ENCODE measurements around the gene PTCD2.
"Not testable (repeated sequence)": the region's sequence is repeated elsewhere in the genome, so short reads cannot be mapped to it uniquely, and the experiment has no call there.

The PTCD2 gene

DNA sequence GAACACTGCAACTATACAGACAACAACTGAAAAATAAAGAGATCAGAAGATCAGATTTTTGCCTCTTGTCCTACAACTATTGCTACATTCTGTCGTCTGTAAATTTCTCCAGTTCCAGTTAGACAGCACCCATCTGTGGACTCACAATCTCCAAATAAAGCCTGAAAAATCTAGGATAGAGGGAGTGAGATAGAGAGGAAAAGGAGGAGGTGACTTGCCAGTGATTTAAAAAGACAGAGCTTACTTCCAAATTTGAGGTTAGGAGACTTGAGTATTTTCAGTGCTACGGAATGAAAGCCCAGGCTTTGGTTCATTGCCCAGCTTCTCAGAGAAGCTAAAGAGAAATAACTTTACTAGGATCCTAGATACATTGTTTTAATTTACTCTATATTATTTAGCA lies 63.6 kb downstream of the PTCD2 start:
- DNase-seq = no peak

DNA sequence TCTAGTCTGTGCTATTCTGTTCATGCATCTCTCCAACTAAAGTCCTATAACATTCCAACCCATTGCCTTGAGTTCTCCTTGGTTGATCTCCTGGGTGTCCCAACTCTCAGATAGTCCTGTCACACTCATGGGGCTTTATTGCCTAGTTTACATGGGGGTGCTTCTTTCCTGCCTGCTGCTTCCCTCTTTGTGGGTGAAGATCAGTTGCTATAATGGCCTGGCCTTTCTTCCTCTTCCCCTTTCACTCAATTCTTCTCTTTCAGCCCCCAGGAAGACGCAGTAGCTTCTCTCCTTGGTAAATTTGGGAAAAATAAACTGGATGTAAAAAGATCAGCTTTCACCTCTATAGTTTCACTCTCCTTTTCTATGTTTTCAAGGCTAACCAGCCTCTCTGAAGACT lies 66.5 kb downstream of the PTCD2 start:
- no peak for DNase-seq

DNA sequence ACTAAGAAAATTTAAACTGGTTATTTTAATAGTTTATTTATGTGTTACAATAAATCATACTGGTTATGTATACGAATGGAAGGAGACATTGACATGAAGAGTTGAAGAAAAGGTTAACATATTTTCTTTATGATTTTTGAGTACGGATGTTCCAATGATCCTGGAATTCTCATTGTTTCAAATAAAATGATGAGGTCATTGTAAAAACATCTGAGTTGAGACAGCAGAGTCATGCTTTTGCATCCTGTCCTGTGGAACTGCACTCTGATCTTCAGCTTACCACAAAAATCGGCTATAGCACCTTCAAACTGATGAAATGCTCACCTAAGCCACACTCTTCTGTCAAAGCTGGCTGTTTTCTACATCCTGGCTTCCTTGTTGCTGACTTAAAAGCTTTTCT lies 67.8 kb downstream of the PTCD2 start:
- no peak for DNase-seq

DNA sequence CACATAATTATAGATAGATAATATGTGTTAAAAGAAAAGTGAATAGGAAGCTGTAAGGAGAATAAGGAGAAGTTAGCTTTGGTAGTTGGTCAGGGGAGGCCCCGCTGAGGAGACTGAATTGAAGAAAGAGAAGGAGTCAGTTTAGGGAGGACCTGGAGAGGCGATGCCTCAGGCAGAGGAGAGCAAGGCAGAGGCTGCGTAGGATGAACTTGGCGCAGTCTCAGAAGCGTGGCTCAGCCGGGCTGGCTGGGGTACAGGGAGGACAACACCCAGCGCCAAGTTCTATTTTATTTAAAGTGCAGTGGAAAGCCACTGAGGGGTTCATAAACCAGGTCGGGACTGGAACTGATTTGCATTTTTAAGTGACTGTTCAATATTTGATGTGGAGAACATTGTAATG lies 68.5 kb downstream of the PTCD2 start:
- no peak for DNase-seq

DNA sequence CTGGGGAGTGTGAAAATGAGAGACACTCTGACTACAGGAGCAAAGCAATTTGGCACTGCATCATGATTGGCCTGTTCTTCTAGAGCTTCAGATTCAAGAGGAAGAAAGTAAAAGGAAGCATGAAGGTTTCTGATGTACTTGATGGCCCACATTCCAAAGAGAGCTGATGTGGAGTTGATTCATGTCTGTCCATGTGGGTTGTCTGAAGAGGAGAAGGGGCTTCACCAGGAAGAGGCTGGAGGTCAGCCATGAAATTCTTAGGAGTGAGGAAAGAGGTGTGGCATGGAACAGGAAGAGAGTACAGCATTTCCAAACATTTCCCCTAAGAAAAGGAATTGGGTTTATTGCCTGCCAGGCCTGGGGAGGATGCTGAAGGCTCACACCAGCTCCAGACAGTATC lies 70.7 kb downstream of the PTCD2 start:
- no peak for DNase-seq

DNA sequence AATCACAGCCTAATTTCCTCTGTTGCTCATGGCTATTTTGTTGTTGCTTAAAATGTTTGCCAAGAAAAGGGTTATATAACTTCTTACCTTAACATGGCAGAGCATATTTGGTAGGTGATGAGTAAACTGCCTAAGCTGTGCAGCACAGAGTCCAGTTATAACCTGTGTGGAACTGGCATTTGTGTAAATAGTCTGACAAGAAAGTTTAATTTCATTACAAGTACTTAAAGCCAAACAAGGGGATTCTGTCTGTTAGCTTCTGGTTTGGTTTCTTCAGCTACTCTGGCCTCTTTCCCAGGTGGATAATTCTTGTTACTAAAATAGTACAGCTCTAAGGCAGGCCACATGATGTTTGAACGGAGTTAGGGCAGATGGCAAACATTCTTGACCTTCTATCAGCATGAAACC lies 72.2 kb downstream of the PTCD2 start:
- DNase-seq = no peak

DNA sequence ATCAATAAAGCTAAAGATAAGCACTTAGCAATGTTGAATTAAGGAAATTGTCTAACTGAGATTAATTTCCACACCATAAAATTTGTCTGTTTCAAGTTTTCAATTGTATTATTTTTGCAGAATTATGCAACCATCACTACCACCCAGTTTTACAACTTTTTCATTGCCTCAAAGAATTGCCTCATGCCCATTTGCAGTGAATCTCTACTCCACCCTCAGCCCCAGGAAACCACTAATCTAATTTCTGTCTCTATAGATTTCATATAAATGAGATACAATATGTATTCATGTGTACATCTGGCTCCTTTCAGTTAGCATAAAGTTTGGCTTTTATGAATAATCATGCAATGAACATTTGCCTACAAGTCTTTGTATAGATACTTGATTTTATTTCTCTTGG lies 72.9 kb downstream of the PTCD2 start:
- DNase-seq = no peak

DNA sequence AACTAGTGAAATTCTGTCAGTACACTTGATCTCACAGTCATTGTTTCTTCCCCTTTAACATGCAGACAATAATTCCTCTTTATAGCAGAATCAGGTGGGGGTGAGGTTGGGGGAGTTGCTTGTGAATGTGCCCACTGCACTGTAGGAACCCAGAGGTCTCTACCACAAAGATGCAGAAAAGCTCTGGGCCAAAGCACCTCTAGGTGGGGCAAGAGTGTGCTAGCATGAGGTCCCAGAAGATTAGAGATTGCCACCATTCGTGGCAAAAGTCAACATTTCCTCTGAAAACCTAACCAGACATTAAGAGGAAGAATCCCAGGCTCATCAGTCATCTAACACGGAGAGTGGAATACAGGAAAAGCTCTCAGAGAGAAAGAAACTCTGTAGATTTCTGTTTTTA lies 74.5 kb downstream of the PTCD2 start:
- DNase-seq = no peak

DNA sequence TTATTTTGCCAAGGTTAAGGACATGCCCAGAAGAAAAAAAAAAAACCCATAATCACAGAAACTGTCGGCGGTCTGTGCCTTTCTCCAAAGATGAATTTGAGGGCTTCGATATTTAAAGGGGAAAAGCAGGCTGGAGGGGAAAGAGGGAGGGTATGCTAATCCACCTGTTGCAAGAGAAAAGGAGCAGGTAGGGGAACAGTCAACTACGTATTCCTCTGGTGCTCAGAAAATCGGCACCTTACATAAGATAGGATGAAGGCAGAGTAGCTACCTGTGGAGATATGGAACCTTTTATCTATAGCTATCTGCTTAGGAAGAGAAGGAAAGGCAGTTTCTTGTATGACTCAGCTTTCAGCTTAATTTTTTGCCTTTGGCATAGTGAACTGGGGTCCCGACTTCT lies 77.7 kb downstream of the PTCD2 start:
- DNase-seq = no peak

DNA sequence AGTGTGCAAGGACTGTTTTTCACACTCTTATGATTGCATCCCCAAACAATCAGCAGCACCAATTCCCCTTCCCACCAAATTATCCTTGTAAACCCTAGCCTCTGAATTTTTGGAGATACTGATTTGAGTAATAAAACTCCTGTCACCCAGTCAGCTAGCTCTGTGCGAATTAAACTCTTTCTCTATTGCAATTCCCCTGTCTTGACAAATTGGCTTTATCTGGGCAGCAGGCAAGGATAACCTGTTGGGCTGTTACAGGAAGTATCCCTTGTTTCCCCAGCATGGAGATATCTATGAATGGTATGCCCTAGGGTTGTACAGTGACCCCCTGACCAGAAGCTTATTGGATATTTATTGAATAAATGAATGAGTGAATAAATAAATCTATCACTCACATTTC lies 80.8 kb downstream of the PTCD2 start:
- no peak for DNase-seq

DNA sequence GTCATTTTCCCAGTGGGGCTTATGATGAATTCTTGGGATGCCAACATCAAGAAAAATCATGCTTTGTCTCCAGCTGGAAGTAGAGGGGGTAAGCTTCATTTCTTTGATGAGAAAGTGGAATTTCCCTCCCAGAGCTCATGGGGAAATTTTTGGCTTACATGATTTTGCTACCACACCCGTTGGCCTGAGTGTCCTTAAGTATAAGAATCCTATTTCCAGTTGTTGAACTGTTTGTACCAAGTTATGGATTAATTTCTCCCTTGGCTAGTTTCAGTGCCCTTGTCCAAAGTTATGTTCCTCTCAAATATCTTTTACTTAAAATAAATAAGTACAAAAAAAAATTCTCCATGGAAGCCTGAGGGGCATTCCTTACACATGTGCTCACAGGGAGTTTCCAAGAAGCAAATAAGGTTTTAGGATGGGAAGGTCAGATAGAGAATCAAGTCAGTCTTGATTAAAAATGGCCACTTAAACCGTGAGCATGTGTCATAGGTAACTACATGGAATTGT lies 82.3 kb downstream of the PTCD2 start:
- no peak for DNase-seq

DNA sequence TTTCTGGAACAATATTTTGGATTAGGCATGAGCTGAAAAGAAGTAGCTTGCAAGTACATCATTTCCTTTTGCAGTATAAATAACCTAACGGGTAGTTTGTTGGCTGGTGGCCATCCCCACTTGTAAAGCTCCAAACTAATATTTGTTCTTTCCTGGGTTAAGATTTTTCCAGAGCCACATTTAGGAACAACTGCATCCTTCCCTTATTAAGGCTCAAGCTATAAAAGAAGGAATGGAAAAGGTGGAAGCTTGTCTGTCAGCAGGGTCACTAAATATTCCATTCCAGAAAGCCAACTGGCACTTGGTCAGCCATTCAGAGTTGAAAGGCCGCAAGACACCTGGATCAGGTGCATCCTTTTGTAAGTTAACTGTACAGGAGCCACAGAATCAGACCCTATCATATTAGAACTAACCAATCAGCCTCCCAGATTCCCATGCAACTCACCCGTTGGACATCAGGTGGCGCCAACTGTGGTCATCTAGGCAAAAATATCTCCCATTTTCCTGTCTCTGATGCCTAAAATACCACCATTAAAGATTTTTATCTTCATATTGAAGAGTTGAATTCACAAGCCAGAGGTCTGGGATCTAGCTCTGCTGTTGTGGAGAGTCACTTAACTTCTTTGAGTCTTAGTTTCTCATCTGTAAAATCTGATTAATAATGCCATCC lies 82.9 kb downstream of the PTCD2 start:
- DNase-seq = no peak

DNA sequence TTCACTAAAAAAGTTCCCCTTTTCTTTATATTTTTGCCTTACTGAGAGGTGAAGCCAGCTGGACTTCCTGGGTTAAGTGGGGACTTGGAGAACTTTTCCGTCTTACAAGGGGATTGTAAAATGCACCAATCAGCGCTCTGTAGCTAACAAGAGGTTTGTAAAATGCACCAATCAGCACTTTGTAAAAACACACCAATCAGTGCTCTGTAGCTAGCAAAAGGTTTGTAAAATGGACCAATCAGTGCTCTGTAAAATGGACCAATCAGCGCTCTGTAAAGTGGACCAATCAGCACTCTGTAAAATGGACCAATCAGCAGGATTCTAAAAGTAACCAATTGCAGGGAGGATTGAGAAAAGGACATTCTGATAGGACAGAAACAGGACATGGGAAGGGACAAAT lies 84.6 kb downstream of the PTCD2 start:
- DNase-seq = not testable (repeated sequence)

DNA sequence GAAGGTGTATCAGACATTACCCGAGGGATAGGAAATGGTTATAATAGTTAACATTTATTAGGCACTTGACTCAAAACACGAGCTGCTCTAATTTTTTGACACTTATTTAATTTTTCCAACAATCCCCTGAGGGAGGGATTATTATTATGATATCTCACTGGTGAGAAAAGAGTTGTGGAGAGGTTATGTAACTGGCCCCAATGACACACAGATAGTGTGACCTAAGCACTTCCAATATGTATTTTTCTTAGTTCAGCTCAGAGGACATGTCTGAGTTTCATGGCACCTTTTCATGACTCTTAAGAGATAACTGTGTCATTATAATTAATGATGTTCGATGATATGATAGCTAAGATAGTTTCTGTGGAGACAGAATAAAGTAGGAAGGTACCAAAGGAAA lies 86.9 kb downstream of the PTCD2 start:
- no peak for DNase-seq

DNA sequence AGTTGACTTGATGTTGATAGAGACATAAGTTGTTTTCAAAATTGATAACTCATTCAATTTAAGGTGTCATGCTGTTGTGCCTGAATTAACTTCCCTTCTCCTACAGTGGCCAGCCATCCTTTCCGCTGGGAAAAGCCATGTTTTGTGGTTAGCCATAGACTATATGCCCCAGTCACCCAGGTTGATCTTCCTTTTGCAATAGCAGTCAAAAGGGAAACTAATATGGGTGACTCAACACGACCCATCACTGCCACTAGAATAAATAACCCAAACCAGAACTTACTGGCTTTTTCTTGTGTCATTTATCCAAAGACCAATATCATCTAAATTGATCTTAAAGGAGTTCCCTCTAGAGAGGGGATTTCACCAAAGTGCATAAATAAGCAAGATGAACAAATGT lies 87.4 kb downstream of the PTCD2 start:
- no peak for DNase-seq

DNA sequence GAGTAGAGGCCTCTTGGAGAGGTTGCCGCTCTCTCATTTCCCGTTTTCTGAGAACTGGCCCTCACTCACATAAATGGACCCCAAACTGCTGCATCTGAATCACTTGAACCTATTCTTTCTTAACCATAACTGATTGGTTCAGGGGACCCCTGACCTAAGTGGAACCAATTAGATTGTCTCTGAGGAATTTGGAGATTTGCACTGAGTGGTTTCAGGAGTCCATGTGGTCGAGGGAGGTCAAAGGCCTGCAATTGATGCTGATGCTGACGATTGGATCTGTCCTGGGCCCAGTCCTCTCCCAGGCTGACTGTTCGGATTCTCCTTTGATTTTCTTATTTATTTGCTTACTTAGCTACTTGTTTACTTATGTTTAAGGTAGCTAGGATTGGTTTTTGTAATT lies 88.0 kb downstream of the PTCD2 start:
- DNase-seq = no peak

DNA sequence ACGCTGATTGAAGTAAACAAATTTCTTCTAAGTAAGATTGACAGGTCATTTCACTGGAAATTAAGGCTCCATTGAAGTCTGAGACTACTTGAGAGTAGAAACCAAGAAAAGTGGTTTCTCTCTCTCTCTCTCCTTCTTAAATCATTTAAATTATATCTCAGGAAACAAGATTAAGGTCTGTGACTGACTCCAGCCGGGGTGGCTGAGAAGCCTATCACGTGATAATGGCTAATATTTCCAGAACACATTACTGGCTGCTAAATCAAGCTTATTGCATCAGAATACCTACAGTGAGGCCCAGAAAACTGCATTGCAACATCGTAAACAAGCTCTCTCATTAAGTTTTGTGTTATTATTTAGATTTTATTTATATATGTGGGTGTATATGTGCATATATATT lies 88.4 kb downstream of the PTCD2 start:
- no peak for DNase-seq

DNA sequence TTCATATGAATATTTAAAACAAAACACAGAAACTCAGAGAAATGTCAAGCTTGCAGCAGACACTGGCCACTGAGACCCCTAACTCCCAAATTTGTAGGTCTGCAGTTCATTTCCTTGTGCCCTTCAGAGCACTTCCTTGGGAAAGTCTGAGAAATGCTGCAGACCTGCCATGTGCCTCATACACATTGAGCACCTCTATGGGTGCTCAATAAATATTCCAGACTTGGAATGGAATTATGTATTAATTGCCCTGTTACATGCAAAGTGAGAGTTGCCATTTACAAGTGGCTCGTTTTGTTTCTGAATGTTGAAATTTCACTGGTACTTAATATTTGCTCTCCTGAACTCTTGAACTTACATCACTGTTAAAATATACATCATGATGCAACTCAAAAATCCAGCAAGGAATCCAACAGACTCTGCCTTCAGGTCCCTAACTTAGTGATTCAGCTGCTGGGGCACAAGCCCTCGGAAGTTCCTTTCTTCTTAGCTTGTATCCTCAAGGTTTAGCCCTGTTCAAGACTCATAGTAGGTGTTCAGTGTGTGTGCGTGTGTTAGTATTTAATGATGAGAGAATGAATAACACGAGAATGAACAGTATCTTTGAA lies 90.6 kb downstream of the PTCD2 start:
- no peak for DNase-seq

DNA sequence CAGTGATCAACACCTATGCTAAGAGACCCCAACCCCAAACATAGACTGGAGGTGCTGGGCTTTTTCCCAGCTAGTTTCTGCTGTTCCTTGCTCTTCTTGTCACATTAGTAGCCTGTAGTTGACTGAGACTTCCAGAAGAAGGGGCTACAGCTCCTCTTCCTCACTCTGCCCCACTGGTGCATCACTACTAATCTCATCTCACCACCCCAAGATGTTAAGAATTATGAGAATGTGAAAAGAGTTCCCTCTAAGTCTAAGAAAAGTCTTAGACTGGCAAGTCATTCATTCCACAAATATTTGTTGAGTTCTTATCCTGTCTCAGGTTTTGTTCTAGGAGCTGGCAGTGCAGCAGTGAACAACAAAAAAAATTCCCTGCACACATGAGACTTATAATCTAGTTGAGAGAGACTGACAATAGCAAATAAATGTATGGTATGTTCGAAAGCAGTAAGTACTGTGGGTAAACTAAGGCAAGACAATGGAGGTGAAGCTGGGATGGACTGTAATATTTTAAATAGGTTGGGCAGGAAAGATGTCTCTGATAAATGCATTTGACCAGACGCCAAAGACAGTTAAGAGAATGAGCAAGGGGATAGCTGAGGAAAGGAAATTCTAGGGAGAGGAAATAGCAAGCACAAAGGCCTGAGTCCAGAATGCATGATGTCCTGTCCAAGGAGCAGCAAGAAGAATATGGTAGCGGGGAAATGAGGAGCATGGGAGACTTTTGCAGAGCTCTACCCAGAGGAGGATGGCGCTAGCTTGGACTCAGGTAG lies 92.3 kb downstream of the PTCD2 start:
- DNase-seq = no peak

DNA sequence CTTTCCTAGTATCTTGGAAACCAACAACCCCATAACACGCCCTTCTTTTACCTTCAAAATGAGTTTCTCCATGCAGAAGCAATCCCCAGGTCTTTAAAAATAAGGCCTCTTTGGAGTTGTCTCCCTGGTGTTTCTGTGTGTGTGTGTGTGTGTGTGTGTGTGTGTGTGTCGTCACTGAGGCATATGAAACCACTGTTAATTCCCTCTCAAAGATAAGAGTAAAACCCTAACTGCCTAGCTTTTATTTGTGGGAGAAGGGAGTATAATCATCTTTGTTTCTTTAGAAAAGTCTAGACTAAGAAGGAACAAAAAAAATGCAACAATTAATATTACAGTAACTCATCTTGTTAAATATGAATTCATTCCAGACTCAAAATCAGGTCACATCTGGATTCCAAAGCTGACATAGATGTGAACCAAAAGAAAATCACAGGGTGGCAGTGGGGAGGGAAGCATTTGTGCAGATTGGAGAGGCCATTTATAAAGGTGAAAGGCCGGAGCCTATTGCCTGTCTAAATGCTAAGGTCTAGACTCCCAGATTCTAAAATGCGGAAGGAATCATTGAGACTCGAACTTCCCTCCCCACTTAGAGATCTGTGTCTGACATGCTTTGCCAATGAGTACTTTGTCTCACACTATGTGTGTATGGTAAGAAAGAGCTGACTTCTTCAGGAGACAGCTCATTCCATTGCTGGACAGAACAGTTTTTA lies 95.6 kb downstream of the PTCD2 start:
- no peak for DNase-seq

DNA sequence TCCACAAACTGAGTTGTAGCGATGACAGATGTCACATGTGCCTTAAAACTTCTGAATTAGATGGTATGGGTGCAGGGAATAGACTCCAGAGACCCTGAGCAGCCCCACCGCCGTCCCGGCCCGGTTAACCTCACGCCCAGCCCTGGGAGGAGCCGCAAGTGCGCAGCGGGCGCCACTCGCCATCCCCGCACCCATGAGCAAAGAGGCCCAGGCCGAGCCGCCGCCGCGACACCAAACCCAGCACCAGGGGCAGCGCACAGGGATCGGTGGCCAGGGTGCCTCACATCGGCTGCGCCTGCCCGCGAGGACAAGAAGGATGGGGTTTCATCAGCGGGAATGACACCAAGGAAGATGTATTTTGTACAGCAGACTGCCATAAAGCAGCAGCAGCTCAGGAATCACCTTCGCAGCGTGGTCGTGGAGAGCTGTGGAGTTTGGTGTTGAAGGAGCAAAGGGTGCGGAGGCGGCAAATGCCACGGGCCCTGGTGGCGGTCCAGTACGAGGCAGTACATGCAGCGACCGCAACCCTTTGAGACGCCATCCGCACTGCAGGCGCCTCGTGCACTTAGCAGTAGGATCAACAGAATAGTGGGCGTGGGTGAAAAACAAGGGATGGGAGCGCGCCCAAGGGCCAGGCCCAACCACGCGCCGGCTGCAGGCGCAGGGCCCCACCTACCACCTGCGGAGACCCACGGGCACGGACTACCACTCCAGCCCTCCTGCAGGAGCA lies 97.3 kb downstream of the PTCD2 start:
- no peak for DNase-seq

Data from right forelimb (tissue), 1 donor.